Mesenchymal stem cell (in vitro differentiated cells and primary cell): Measurements from ENCODE around the gene GART.

Experiments
- DNase-seq: peaks from one replicate; pipeline ENCODE4 v3.0.0-alpha.2; 2013
- H2AFZ ChIP-seq: one replicate; pipeline ENCODE4 v1.6.1; 2013; ENCODE audit warnings: low read depth, mild to moderate bottlenecking, control low read depth, inconsistent platforms, low read length, moderate library complexity
- H2AK5ac ChIP-seq: 2 replicates; pipeline ENCODE4 v1.6.1; 2013; ENCODE audit warnings: low read length, moderate library complexity, mild to moderate bottlenecking, inconsistent platforms; ENCODE audit not compliant: severe bottlenecking
- H2BK120ac ChIP-seq: one replicate; pipeline ENCODE4 v1.6.1; 2013; ENCODE audit warnings: low read depth, mild to moderate bottlenecking, inconsistent platforms, low read length, moderate library complexity
- H2BK12ac ChIP-seq, 2 experiments: one replicate each; pipeline ENCODE4 v1.6.1; 2013; ENCODE audit warnings: inconsistent platforms in 2 of 2, low read length in 2 of 2, mild to moderate bottlenecking in 2 of 2, moderate library complexity in 2 of 2, control low read depth in 1 of 2
- H2BK15ac ChIP-seq: one replicate; pipeline ENCODE4 v1.6.1; 2013; ENCODE audit warnings: mild to moderate bottlenecking, low read depth, inconsistent platforms; ENCODE audit not compliant: poor library complexity, severe bottlenecking
- H2BK5ac ChIP-seq: 2 replicates; pipeline ENCODE4 v1.6.1; 2013; ENCODE audit warnings: low read depth, mild to moderate bottlenecking, low read length, control low read depth, inconsistent platforms; ENCODE audit not compliant: poor library complexity, severe bottlenecking
- H3K14ac ChIP-seq, 2 experiments: one replicate each; pipeline ENCODE4 v1.6.1; 2013; ENCODE audit warnings: inconsistent platforms in 2 of 2, low read length in 2 of 2, control low read depth in 1 of 2, mild to moderate bottlenecking in 1 of 2, moderate library complexity in 1 of 2
- H3K18ac ChIP-seq, 2 experiments: one replicate each; pipeline ENCODE4 v1.6.1; 2013; ENCODE audit warnings: inconsistent platforms in 2 of 2, low read length in 2 of 2, control low read depth in 1 of 2, low read depth in 1 of 2, mild to moderate bottlenecking in 1 of 2
- H3K23ac ChIP-seq, 2 experiments: one replicate each; pipeline ENCODE4 v1.6.1; 2013; ENCODE audit warnings: inconsistent platforms in 2 of 2, low read length in 2 of 2, mild to moderate bottlenecking in 2 of 2, moderate library complexity in 2 of 2, control low read depth in 1 of 2
- H3K27ac ChIP-seq: 2 replicates; pipeline ENCODE4 v1.5.1; 2013; ENCODE audit warnings: mild to moderate bottlenecking, moderate library complexity, low read length, control low read depth, inconsistent platforms; ENCODE audit not compliant: poor library complexity, severe bottlenecking
- H3K27me3 ChIP-seq, 2 experiments: 2 replicates each; pipeline versions ENCODE4 v1.6.1 to v1.7.0; 2013; ENCODE audit warnings: low read length in 2 of 2, mild to moderate bottlenecking in 2 of 2, moderate library complexity in 2 of 2, control low read depth in 1 of 2, inconsistent platforms in 1 of 2; ENCODE audit not compliant: control insufficient read depth in 1 of 2, insufficient read depth in 1 of 2
- H3K36me3 ChIP-seq, 2 experiments: 2 replicates each; pipeline versions ENCODE4 v1.6.1 to v1.7.0; 2013; ENCODE audit warnings: low read length in 2 of 2, control low read depth in 1 of 2, inconsistent platforms in 1 of 2, low read depth in 1 of 2, mild to moderate bottlenecking in 1 of 2; ENCODE audit not compliant: insufficient read depth in 2 of 2, control insufficient read depth in 1 of 2
- H3K4ac ChIP-seq, 2 experiments: one replicate each; pipeline ENCODE4 v1.6.1; 2013; ENCODE audit warnings: inconsistent platforms in 2 of 2, low read length in 2 of 2, mild to moderate bottlenecking in 2 of 2, moderate library complexity in 2 of 2, control low read depth in 1 of 2, low read depth in 1 of 2
- H3K4me1 ChIP-seq: 2 replicates; pipeline ENCODE4 v1.6.1; 2013; ENCODE audit warnings: low read depth, low read length, control low read depth; ENCODE audit not compliant: control insufficient read depth, insufficient read depth
- H3K4me2 ChIP-seq: 2 replicates; pipeline ENCODE4 v1.6.1; 2013; ENCODE audit warnings: low read length, mild to moderate bottlenecking, inconsistent platforms; ENCODE audit not compliant: poor library complexity, severe bottlenecking
- H3K4me3 ChIP-seq, 2 experiments: 2 replicates each; pipeline versions ENCODE4 v1.5.1 to v1.7.0; 2013; ENCODE audit warnings: low read length in 2 of 2, mild to moderate bottlenecking in 2 of 2, control low read depth in 1 of 2, low read depth in 1 of 2; ENCODE audit not compliant: insufficient read depth in 1 of 2
- H3K79me1 ChIP-seq: replicated peaks from 2 replicates; pipeline ENCODE4 v1.6.1; 2013; ENCODE audit warnings: mild to moderate bottlenecking, control low read depth, low read length, inconsistent platforms; ENCODE audit not compliant: poor library complexity, severe bottlenecking
- H3K9ac ChIP-seq: 2 replicates; pipeline ENCODE4 v1.7.0; 2013; ENCODE audit warnings: mild to moderate bottlenecking, low read length, moderate library complexity
- H3K9me3 ChIP-seq: 2 replicates; pipeline ENCODE4 v1.7.0; 2013; ENCODE audit warnings: mild to moderate bottlenecking, low read length; ENCODE audit not compliant: control insufficient read depth
- H4K8ac ChIP-seq: one replicate; pipeline ENCODE4 v1.6.1; 2013; ENCODE audit warnings: inconsistent platforms, mild to moderate bottlenecking, low read length, moderate library complexity
- H4K91ac ChIP-seq: one replicate; pipeline ENCODE4 v1.6.1; 2013; ENCODE audit warnings: mild to moderate bottlenecking, low read length, inconsistent platforms
- WGBS: methylation state at CpG from one replicate; pipeline ENCODE4 v1.1.7; 2013; ENCODE audit warnings: mixed read lengths; 5-methylcytosine and 5-hydroxymethylcytosine counted together

GART gene

DNA sequence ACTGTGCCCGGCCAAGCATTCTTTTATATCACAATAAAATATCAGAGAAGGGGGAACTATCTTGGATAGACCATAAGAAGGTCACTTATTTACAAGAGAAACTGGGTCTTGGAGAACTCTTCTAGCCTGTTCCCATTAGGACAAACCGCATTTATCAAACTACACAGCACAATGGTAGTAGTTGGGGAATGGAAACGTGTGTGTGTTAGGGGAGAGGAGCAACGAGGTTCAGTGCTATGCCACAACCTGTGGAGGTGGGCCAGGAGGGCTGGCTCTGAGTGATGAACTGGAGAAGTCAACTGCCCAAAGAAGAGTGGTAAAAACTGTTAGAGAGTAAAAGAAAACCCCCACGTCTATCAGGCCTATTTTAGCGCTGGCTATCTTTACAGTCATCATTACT is 45.0 kb upstream of the GART start:
- Histone ChIP-seq H3K4me2 (peak overlapping the region; percentile 10), H2AK5ac (no peak overlapping the region), H3K9me3 (no peaks in the 10 kb centered on the region), H2BK15ac (no peak overlapping the region), H3K14ac (no peak overlapping the region), H3K79me1 (peaks cover 17% of the 10 kb centered on the region), H3K27ac (no peak overlapping the region), H3K4ac (no peak overlapping the region), H3K18ac (no peak overlapping the region), H4K8ac (no peak overlapping the region), H3K9ac (peak overlapping the region; percentile 92), H3K4me1 (peaks cover 3% of the 10 kb centered on the region), H2AFZ (no peak overlapping the region), H4K91ac (no peak overlapping the region), H3K27me3 (no peaks in the 10 kb centered on the region), H3K23ac (no peak overlapping the region), H2BK12ac (no peak overlapping the region), H3K4me3 (peak overlapping the region in 1 of 2 experiments; percentile 92), H2BK5ac (no peak overlapping the region), H3K36me3 (peaks cover 3 to 35% of the 10 kb centered on the region in 2 experiments), H2BK120ac (no peak overlapping the region)
- WGBS = 89% methylated on average over 3 of the region's 6 CpGs
- no peak for DNase-seq

DNA sequence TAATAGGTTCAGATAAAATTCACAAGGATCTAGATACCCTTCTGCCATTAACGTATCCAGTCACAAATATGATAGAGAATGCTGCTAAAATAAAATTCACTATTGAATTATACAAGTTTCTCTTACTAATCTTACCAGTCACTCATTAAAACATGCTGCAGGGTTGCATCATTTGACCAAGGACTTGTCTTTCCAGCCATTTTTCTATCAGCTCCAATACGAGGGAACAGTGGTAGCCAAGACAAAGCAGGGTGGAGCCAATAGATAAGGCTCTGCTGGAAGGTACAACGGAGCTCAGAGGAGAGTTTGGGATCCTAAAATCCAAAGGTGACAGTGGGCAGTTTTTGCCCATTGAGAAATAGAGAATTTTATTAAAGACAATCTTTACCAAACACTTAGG is 42.5 kb upstream of the GART start:
- H4K8ac ChIP-seq = no peak overlapping the region
- H3K27ac ChIP-seq = no peak overlapping the region
- no peak overlapping the region for H2BK120ac ChIP-seq
- no peak overlapping the region for H4K91ac ChIP-seq
- no peak overlapping the region for H3K4me3 ChIP-seq
- H3K4me2 ChIP-seq = no peak overlapping the region
- H2BK15ac ChIP-seq = no peak overlapping the region
- no peak overlapping the region for H2BK5ac ChIP-seq
- H3K23ac ChIP-seq = no peak overlapping the region
- H3K79me1 ChIP-seq = peaks cover 17% of the 10 kb centered on the region
- no peak overlapping the region for H2BK12ac ChIP-seq
- H3K4ac ChIP-seq = no peak overlapping the region
- 88% methylated on average over 2 of the region's 3 CpGs for WGBS
- no peak overlapping the region for H2AK5ac ChIP-seq
- H3K36me3 ChIP-seq = peaks cover 3 to 39% of the 10 kb centered on the region in 2 experiments
- no peak overlapping the region for H3K14ac ChIP-seq
- no peaks in the 10 kb centered on the region for H3K27me3 ChIP-seq
- no peak overlapping the region for H2AFZ ChIP-seq
- no peaks in the 10 kb centered on the region for H3K9me3 ChIP-seq
- peaks cover 3% of the 10 kb centered on the region for H3K4me1 ChIP-seq
- no peak for DNase-seq
- H3K9ac ChIP-seq = no peak overlapping the region
- H3K18ac ChIP-seq = no peak overlapping the region

DNA sequence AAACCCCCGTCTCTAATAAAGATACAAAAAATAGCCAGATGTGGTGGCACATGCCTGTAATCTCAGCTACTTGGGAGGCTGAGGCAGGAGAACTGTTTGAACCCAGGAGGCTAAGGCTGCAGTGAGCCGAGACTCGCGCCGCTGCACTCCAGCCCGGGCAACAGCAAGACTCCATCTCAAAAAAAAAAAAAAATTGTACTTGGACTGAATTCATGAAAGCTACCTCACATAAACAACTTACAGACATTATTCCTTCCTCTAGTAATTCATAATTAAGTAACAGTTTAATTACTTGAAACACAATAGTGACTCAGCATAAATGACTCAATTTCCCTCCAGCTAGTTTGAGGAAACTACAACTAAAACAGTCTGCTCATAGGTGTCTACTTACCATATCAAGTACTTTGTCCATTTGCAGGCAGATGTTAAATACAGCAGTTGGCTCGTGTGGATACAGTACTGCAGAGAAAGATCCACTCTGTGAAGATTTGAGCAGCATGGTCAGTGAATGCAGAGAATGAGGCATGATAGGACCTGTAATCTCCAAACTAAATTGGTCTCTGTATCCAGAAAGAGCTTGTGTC is 37.1 kb upstream of the GART start:
- 87% methylated on average over 6 of the region's 7 CpGs for WGBS
- H3K4ac ChIP-seq = no peak overlapping the region
- H2BK15ac ChIP-seq = no peak overlapping the region
- H2BK120ac ChIP-seq = no peak overlapping the region
- H3K4me2 ChIP-seq = no peak overlapping the region
- no peak overlapping the region for H3K18ac ChIP-seq
- no peak overlapping the region for H3K14ac ChIP-seq
- no peak overlapping the region for H2AFZ ChIP-seq
- H3K27me3 ChIP-seq = no peaks in the 10 kb centered on the region
- peaks cover 2% of the 10 kb centered on the region for H3K79me1 ChIP-seq
- H2BK12ac ChIP-seq = no peak overlapping the region
- H2BK5ac ChIP-seq = no peak overlapping the region
- peak overlapping the region; percentile 49 for H3K27ac ChIP-seq
- H4K91ac ChIP-seq = no peak overlapping the region
- H3K9ac ChIP-seq = peak overlapping the region; percentile 29
- H2AK5ac ChIP-seq = no peak overlapping the region
- no peak overlapping the region for H4K8ac ChIP-seq
- H3K36me3 ChIP-seq = peaks cover 12 to 74% of the 10 kb centered on the region in 2 experiments
- H3K9me3 ChIP-seq = no peaks in the 10 kb centered on the region
- peak; percentile 37 for DNase-seq
- no peaks in the 10 kb centered on the region for H3K4me1 ChIP-seq
- no peak overlapping the region for H3K4me3 ChIP-seq
- H3K23ac ChIP-seq = no peak overlapping the region

DNA sequence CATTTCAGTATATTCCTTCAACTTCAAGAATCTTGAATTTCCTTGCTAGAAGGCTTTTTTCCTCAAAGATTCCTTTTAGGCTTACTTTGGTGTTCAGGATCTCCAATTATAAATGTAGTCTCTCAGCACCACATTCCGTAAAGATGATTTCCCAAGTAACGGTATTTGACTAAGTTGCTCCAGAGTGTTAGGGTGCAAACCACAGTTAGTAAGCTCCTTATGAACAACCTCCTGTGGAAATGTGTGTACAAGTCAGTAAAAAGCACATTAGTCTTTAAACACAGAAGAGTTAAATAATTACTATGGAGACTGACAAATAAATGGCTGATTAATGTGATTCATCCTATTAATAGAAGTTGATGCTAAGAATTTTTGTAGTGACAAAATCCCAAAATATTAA is 36.3 kb upstream of the GART start:
- no peak overlapping the region for H3K4ac ChIP-seq
- no peak overlapping the region for H2BK15ac ChIP-seq
- H2AK5ac ChIP-seq = no peak overlapping the region
- H3K4me2 ChIP-seq = no peak overlapping the region
- H3K14ac ChIP-seq = no peak overlapping the region
- H3K36me3 ChIP-seq = peaks cover 12 to 80% of the 10 kb centered on the region in 2 experiments
- peak overlapping the region; percentile 37 for H3K9ac ChIP-seq
- H3K18ac ChIP-seq = no peak overlapping the region
- no peak overlapping the region for H2BK5ac ChIP-seq
- no peak overlapping the region for H2AFZ ChIP-seq
- no peak overlapping the region for H2BK120ac ChIP-seq
- no peaks in the 10 kb centered on the region for H3K4me1 ChIP-seq
- H3K27me3 ChIP-seq = no peaks in the 10 kb centered on the region
- no peak overlapping the region for H3K27ac ChIP-seq
- DNase-seq = peak; percentile 38
- WGBS = no CpG with 5 or more reads among the region's 2 CpGs
- H3K79me1 ChIP-seq = peaks cover 2% of the 10 kb centered on the region
- no peak overlapping the region for H2BK12ac ChIP-seq
- H3K4me3 ChIP-seq = no peak overlapping the region
- H4K91ac ChIP-seq = no peak overlapping the region
- no peak overlapping the region for H4K8ac ChIP-seq
- no peaks in the 10 kb centered on the region for H3K9me3 ChIP-seq
- no peak overlapping the region for H3K23ac ChIP-seq
